ENCODE results near the gene LYPD4.

LYPD4 gene

DNA sequence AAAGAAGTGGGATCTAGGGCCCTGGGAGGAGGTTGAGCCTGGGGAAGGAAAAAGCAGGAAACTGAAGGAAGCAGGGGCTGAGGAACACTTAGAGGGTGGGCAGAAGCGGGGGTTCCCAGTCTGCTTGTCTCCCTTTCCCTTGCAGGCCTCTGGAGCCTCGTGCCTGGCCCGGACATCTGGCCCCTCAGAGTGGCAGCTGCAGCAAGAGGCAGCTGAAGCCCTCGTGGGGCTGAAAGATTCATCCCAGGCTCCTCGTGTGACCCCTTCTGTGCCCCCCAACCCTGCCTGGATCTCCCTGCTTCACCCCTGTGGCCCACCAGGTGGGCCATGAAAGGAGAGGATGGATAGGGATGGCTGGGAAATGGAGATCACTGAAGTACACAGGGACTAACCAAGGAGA is 5.9 kb upstream of the LYPD4 start:
- no peak for DNase-seq (ENCODE audit: low read depth in 2 of 2)

DNA sequence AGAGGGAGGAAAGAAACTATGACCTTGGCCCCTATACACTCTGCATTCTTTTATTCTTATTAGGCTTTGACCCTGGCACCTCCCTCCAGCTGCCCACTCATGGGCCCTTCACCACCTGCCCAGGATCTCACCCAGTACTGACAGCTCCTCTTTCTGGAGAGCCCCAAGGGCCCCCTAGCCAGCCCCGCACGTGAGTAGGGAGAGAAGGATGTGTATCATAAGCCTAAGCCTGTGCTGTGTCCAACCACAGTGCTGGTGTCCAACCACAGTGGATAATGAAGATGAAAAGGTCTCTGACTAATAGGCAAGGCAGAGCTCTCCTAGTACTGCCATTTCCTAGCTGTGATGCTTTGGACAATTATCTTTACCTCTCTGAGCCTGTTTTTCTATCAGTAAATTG is 4.6 kb upstream of the LYPD4 start:
- no peak for DNase-seq (ENCODE audit: low read depth in 2 of 2)

DNA sequence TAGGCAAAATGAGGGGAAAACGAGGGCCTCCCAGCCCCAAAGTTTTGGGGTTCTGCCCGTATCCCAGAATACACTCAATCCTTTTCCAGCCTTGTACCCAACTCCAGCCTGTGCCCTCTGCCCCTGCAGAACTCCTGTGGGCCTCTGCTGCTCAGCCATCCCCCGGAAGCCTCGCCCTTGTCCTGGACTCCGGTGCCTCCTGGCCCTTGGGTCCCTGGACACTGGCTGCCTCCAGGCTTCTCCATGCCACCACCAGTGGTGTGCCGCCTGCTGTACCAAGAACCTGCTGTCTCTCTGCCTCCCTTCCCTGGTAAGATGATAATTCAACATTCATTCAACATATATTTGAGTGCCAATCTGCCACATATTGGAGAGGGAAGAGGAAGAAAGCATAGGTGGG is 4.2 kb upstream of the LYPD4 start:
- DNase-seq (ENCODE audit: low read depth in 2 of 2), result no peak

DNA sequence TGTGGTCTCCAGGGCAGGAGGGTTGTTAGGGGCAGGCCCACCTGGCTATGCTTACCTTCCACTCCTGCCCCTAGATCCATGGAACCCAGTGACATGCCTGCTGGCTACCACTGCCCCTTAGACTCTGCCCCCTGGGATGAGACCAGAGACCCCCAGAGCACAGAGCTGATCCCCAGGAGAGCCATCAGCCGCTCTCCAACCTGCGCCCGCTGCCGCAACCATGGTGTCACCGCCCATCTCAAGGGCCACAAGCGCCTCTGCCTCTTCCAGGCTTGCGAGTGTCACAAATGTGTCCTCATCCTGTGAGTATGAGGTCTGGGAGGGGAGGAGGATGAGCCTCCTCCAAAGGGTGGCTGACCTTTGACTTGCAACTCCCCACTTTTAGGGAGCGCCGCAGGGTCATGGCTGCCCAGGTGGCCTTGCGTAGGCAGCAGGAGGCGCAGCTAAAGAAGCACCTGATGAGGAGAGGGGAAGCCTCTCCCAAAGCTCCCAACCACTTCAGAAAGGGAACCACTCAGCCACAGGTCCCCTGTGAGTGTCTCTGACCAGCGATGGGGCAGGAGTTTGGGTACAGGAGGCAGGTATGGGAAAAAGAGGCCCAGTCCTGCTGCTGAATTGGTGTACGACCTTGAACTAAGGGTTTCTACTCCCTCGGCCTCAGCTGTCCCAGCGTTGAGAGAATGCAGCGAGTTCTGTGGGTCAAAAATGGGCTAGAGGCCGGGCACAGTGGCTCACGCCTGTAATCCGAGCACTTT is 3.0 kb upstream of the LYPD4 start:
- no peak for DNase-seq (ENCODE audit: low read depth in 2 of 2)

DNA sequence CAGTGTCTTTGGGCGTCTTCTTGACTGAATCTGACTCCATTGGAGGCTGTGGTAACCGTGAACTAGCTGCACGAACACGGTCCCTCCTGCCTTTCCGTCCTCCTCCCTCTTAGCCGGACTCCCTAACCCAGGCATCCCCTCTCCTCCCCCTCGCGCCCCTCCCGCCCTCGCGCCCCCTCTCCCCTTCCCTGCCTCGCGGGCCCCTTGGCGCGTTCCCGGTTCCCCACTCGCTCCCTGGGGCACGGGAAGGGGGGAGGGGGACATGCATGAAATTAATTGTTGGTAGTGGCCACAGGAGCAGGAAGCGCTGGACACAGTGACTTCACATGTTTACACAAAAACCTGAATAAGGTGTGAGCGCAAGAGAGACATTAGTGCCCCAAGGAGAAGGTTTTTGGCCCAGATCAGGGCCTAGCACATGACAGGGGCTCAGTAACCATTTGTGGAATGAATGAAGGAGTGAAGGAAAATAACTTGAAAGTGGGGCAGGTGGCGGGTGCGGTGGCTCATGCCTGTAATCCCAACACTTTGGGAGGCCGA is 638 bp upstream of the LYPD4 start:
- no peak for DNase-seq (ENCODE audit: low read depth in 2 of 2)

DNA sequence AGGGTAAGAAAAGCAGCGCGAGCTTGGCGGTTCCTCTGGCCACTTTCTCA is 343 bp upstream of the LYPD4 start, which contains the start of gene DMRTC2:
Gene DMRTC2, plus strand, starts transcription at position 42 of the 50 bp plus-strand sequence. CDS start 2,387 bp downstream, outside the sequence.
- no peak for DNase-seq (ENCODE audit: low read depth in 2 of 2)

DNA sequence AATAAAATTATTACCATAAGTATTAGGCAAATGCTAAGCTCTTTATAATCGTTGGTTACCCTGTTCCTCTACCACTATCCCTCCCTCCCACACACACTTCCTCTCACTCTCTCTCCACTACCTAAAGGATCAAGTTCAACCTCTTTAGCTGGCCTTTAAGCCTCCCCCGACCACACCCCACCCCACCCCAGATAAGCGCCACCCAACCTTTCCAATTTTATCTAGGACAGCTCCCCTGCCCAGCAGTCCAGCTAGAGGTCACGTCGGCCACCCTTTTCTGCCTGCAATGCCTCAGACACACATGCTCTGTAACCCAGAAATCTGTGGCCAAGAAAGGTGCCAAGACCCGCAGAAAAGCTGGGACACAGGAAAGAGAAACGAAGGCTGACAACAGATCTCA is 1.1 kb downstream of the LYPD4 start:
- DNase-seq (ENCODE audit: low read depth in 2 of 2), result no peak

DNA sequence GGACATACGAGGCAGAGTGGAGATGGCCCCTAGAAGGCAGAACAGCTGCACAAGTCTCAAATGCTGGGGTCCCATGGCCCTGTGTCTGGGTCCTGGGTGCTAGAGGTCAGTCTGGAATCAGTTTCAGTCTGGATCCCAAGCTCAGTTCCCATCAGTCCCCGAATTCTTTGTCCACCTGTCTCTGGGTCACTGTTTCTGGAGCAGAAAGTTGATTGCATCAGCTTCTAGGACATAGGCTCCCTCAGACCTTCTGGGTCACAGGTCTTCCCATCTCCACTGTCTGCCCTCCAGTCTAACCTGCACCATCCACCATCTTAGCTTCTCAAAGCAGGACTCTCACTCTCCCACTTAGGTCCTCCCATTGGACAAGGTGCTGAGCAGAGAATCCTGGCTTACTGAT is 5.3 kb downstream of the LYPD4 start:
- DNase-seq (ENCODE audit: low read depth in 2 of 2), result no peak

DNA sequence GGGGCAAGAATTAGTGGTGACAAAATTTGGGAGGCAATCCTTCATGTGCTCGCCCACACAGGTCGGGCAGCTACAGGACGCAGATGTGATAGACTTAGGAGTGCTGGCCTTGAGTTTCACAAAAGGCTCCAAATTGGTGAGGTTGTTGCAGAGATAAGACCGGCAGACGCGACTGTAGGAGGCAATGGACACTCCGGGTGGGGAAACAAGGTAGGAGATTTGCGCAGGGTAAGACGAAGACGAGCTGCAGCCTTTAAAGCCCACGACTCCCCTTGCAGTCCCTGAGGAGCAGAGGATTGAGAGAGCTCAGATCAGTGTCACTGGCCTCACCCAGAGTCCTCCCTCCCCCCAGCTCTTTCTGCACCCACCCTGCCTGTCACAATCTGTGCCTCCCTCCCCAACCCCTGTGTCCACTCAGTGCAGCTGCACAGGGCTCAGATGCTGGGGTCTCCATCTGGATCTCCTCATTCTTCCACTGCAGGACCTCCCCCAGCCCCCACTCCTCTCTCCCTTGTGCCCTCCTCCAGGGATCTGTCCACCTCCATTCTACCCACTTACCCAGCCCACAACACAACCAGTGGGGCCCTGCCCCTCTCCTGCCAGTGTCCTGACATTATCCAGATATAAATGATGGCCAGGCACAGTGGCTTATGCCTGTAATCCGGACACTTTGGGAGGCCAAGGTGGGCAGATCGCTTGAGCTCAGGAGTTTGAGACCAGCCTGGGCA is 6.3 kb downstream of the LYPD4 start:
- no peak for DNase-seq (ENCODE audit: low read depth in 2 of 2)

DNA sequence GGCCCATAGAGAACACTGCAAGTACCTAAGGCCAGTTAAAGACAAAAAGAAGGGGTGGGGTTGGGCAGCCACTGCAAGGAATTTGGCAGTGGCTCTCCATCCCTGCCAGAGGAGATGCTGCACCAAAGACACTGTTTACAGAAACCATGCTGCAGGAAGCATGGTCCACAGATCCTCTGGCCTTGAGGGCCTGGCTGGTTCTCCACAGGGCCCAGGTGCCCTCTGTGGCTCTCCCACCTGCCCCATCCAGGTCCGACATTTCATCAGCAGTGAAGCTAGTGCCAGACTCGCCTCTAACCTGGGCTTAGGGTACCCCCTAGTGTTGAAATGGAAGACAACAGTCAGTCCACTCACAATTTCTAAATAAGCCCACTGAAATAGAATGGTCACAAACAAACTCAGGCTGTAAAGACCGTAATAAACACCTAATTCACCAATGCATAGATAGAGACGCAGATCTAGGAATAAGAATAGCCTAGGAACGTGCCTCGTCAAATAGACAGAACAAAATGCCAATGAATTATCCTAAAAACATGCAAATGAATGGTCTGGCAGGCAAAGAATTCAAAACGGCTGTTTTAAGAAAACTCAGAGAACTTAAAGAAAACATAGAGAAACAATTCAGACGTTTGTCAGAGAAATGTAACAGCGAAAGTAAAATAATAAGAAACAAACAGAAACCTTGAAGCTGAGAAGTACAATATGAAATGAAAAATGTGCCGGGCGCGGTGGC is 23.3 kb downstream of the LYPD4 start:
- DNase-seq (ENCODE audit: low read depth in 2 of 2), result peak; percentile 11 to 17

DNA sequence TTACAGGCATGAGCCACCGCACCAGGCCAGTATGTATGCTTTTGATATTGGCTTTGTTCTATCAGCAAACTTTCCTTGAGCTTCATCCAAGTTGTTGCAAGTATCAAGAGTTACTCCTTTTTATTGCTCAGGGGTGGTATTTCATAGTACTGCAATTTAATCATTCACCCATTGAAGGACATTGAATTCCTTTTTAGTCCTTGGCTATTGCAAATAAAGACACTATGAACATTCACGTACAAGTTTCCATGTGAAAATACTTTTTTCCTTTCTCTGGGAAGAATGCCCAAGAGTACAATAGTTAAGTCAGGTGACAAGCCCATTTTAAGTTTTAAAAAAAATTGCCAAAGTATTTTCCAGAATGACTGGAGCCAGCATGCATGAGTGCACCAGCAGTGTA is 27.7 kb downstream of the LYPD4 start:
- DNase-seq (ENCODE audit: low read depth in 2 of 2), result no peak

DNA sequence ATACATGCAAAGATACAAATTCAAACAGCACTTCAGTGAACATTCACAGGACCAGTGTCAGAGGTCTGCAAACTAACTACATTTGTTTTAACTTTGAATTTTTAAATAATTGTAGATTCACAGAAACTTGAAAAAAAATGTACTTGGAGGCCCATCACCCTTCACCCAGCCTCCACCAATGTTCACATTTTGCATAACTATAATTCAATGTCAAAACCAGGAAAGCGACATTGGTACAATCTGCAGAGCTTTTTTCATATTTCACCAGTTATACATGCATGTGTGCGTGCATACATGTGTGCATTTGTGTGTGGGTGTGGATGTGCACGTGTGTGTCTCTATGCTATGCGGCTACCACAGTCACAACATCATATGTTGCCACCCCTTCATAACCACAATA is 29.2 kb downstream of the LYPD4 start:
- no peak for DNase-seq (ENCODE audit: low read depth in 2 of 2)

DNA sequence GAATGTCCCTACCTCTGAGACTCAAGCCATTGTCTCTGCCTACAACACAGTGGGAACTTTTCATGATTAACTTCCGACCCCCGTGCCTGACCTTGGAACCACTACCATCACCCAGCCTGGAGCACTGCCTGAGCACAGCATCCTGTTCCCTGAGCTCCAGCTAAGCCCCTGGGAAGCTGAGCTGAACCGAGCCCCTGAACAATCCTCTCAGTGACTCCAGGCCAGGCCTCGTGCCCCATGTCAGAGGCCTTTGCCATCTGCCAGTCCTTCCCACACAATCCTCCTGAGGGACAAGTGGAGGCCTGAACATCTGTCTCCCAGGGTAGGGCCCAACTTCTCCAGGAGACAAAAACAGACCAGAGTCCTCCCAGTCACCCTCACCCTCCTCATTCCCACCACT is 30.6 kb downstream of the LYPD4 start:
- DNase-seq (ENCODE audit: low read depth in 2 of 2), result no peak

DNA sequence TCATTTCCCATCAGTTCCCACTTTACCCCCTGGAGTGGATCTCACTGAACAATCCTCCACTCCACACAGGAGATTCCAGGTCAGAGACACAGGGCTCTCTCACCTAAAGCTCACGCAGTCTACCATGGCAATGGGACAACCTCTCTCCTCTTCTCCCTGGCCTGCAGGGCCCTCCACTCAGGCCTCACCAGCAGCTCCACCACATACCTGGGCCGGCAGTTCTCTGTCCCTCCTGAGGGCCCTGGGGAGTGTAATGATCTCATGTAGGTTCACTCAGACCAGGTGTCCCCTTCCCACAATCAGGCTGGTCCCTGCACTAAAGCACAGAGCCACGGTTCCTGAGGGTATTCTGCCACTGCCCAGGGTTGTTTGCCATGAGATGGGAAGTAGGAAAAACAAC is 32.5 kb downstream of the LYPD4 start:
- DNase-seq (ENCODE audit: low read depth in 2 of 2), result no peak

DNA sequence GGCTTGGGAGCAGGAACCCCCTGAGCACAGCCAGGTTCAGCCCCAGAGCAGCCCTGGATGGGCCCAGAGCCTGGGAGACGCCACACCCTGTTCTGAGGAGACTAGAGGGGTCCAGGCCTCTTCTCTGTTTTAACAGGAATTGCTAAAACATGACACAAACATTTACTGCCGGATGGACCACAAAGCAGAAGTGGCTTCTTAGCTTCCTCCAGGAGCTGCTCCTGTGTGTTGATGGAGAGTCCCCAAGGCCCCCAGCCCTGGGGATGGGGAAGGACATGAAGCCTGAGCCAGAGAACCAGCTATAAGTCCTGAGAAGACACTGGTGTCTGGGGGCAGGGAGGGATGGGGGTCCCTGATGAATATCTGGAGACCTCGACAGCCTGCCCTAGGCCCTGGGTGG is 33.4 kb downstream of the LYPD4 start:
- DNase-seq (ENCODE audit: low read depth in 2 of 2), result no peak

DNA sequence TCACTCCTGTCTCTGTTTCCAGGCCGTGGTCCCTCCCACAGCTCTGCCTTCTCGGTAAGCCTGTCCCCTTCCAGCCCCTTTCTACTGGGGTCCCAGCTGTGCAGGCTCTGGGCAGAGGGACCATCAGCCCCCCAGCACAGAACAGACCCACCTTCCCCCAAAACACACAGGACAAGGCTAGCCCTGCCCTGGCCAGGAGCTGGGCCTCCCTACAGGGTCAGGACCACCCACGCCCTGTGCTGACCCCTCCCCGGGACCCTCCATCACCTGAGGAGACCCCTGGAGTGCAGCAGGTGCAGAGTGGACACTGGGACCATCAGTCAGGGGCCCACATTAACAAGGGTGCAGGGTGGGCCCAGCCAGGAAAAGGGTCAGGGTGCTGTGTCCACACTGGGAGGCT is 34.2 kb downstream of the LYPD4 start:
- no peak for DNase-seq (ENCODE audit: low read depth in 2 of 2)

DNA sequence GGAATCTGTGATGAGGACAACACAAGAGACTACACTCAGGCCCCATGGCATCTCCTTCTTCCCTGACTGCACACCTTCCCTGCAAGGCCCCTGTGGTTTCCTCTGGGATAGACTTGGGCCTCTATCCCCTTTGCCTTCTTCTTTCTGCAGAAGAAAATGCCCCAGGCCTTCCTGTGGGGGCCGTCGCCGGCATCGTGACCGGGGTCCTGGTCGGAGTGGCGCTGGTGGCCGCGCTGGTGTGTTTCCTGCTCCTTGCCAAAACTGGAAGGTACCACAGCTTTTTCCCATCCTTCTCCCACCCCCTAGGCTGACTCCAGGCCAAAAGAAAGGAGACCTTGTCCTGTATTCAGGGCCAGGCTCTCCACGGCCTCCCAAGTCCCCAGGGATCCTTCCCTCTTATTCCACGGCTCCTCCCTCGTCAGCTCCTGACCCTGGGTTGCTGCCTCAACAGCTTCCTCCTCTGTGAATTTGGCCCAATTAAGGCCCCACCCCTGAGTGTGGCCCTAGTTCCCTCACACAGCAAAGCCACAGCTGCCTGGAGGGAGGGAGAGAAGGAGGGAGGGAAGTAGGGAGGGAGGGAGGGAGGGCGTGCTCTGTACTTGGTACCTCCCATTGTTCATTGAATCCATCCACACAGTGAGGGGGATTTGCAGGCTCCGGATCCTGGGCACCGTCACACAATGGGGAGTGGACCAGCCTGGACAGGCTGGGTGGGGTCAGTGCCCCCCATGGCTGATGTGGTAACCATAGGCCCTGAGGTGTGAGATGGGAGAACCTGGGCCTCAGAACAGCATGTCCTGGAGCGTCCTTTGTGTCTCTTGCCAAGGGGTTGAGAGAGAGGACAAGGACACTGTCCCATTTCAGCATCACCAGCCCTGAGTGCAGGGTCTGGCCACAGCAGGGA is 35.6 kb downstream of the LYPD4 start:
- no peak for DNase-seq (ENCODE audit: low read depth in 2 of 2)

DNA sequence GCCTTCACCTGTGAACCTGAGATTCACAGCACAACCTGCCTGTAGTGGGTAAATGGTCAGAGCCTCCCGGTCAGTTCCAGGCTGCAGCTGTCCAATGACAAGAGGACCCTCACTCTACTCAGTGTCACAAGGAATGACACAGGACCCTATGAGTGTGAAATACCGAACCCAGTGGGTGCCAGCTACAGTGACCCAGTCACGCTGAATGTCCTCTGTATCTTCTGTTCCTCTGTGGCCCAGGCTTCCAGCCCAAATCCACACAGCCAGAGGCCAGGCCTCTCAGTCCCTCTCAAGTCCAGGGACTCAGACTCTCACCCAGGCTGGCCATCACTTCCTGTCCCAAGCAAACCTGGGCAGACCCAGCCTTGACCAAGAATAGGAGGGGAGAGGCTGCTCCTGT is 37.3 kb downstream of the LYPD4 start:
- no peak for DNase-seq (ENCODE audit: low read depth in 2 of 2)

DNA sequence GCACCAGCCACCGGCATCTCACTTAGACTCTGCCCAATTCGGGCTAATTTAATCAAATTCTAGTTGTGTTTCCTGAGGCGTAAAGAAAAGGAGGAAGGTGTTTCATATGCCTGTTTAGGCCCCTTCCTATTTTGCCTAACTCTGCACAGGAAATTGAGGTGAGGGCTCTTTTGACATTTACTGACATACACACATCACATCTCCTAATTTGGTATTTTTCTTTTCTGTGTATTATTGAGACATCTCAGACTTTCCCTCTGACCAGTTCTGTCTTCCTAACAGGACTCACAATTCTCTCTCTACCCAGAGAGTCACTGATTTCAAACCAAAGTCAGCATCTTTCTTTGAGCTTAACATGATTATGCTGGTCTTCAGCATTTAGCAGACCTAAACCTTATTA is 40.1 kb downstream of the LYPD4 start:
- DNase-seq (ENCODE audit: low read depth in 2 of 2), result no peak

DNA sequence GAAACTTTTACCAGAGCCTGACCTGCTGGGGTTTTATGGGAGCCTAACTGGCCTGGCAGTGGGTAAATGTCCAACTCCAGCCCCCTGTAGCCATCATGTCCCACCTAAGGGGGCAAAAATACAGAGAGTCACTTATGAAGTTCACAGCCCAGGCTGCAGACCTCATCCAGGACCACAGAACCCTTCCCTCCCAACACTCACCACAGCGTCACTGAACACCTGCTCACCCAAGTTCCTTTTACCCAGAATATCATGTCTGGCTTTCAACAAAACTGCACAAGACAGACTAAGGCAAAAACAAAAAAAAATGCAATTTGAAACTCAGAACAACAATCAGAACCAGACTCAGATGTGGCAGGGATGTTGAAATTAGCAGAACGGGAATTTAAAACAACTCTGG is 41.7 kb downstream of the LYPD4 start:
- no peak for DNase-seq (ENCODE audit: low read depth in 2 of 2)

DNA sequence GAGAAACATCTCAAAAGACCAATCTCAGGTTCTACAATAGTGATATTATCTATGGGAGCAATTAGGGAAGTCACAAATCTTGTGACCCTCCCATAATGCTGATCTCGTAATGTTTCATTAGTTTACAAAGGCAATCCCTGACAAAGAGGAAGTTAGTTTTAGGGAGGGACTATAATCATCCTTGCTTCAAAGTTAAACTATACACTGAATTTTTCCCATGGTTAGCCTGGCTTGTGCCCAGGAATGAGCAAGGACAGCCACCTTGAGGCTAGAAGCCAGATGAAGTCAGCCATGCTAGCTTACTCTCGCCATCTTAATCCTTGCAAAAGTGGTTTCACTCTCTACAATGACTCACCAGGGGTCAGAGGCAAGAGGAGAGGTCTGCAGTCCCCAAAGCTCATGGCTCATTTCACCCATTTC is 42.7 kb downstream of the LYPD4 start:
- no peak for DNase-seq (ENCODE audit: low read depth in 2 of 2)

DNA sequence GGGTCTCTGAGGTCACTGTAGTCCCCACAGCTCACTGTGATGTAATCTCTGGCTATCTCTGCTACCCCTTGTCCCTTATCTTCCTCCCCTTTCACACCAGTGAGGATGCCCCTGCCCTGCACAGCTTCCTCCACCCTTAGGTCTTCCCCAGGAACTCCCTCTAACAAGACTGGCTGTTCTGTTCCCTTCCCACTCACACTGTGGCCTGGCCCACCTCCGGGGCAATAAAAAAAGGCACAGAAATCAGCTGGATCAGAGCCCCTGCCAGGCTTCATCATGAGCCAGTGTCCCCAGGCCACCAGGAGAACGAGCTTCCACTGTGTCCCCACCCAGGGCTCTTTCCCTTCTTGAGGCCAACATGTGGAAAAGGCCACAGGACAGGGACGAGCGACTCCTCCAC is 43.5 kb downstream of the LYPD4 start:
- DNase-seq (ENCODE audit: low read depth in 2 of 2), result no peak
